ENCODE results near the gene SLC19A1. TPM values are rescaled to one million over a fixed set of nuclear protein-coding genes. Genes with fewer than 3 reads are reported as not detected.

Gene SLC19A1
- total RNA-seq, 2 experiments from 2014 or later: 34.3 to 38.4 TPM

- H3K27ac Mint-ChIP-seq: no peak overlapping the region
- DNase-seq (no peak), ATAC-seq (ENCODE audit: low read depth) (no peak)
- H3K9me3 Mint-ChIP-seq: peaks cover 8% of the 10 kb centered on the region
- H3K36me3 Mint-ChIP-seq: no peaks in the 10 kb centered on the region
- H3K4me1 Mint-ChIP-seq: no peaks in the 10 kb centered on the region
- peaks cover 10% of the 10 kb centered on the region for H3K27me3 Mint-ChIP-seq
- no peak overlapping the region for H3K4me3 Mint-ChIP-seq
- POLR2A ChIA-PET: no interaction called here
These were observed 38.5 kb upstream of the SLC19A1 start for GRCh38 chr21:45580576-45581321.

- DNase-seq (no peak), ATAC-seq (ENCODE audit: low read depth) (no peak)
- Mint-ChIP-seq H3K27ac (no peak overlapping the region), H3K4me3 (no peak overlapping the region), H3K4me1 (no peaks in the 10 kb centered on the region), H3K9me3 (peaks cover 8% of the 10 kb centered on the region), H3K36me3 (no peaks in the 10 kb centered on the region), H3K27me3 (peaks cover 10% of the 10 kb centered on the region)
- POLR2A ChIA-PET: no interaction called here
These were observed 37.9 kb upstream of the SLC19A1 start for GRCh38 chr21:45580181-45580575.

- POLR2A ChIA-PET: no interaction called here
- no peaks in the 10 kb centered on the region for H3K36me3 Mint-ChIP-seq
- peaks cover 7% of the 10 kb centered on the region for H3K27me3 Mint-ChIP-seq
- ATAC-seq (ENCODE audit: low read depth) (no peak), DNase-seq (no peak)
- H3K4me3 Mint-ChIP-seq: no peak overlapping the region
- no peaks in the 10 kb centered on the region for H3K4me1 Mint-ChIP-seq
- H3K9me3 Mint-ChIP-seq: peaks cover 8% of the 10 kb centered on the region
- no peak overlapping the region for H3K27ac Mint-ChIP-seq
These were observed 37.3 kb upstream of the SLC19A1 start for GRCh38 chr21:45579383-45580180.

- no peaks in the 10 kb centered on the region for H3K36me3 Mint-ChIP-seq
- no peak for DNase-seq
- POLR2A ChIA-PET: interaction anchor here (0.6 kb wide), 1 partner anchor 638 kb away, joined by 4 read pairs; no protein-coding TSS in a partner anchor
- peaks cover 5% of the 10 kb centered on the region for H3K9me3 Mint-ChIP-seq
- ATAC-seq (ENCODE audit: low read depth): no peak
- no peak overlapping the region for H3K27ac Mint-ChIP-seq
- peaks cover 6% of the 10 kb centered on the region for H3K27me3 Mint-ChIP-seq
- no peaks in the 10 kb centered on the region for H3K4me1 Mint-ChIP-seq
- H3K4me3 Mint-ChIP-seq: no peak overlapping the region
These were observed 36.7 kb upstream of the SLC19A1 start for GRCh38 chr21:45578811-45579381.

- POLR2A ChIA-PET: interaction anchor here (0.6 kb wide), 1 partner anchor 638 kb away, joined by 4 read pairs; no protein-coding TSS in a partner anchor
- ATAC-seq (ENCODE audit: low read depth) (no peak), DNase-seq (no peak)
- no peak overlapping the region for H3K4me3 Mint-ChIP-seq
- H3K36me3 Mint-ChIP-seq: no peaks in the 10 kb centered on the region
- peaks cover 6% of the 10 kb centered on the region for H3K27me3 Mint-ChIP-seq
- peaks cover 3% of the 10 kb centered on the region for H3K4me1 Mint-ChIP-seq
- no peak overlapping the region for H3K27ac Mint-ChIP-seq
- peaks cover 5% of the 10 kb centered on the region for H3K9me3 Mint-ChIP-seq
These were observed 36.0 kb upstream of the SLC19A1 start for GRCh38 chr21:45578176-45578801.

GRCh38 chr21:45577801-45578175, 35.5 kb upstream of the SLC19A1 start:
- H3K27me3 Mint-ChIP-seq: peaks cover 1% of the 10 kb centered on the region
- no peak for ATAC-seq (ENCODE audit: low read depth)
- no peak overlapping the region for H3K4me3 Mint-ChIP-seq
- H3K9me3 Mint-ChIP-seq: peaks cover under 1% of the 10 kb centered on the region
- H3K4me1 Mint-ChIP-seq: peaks cover 3% of the 10 kb centered on the region
- no peaks in the 10 kb centered on the region for H3K36me3 Mint-ChIP-seq
- DNase-seq: no peak
- H3K27ac Mint-ChIP-seq: no peak overlapping the region
- POLR2A ChIA-PET: no interaction called here

GRCh38 chr21:45576838-45577737, 34.8 kb upstream of the SLC19A1 start:
- H3K4me3 Mint-ChIP-seq: no peak overlapping the region

GRCh38 chr21:45575993-45576837, 34.0 kb upstream of the SLC19A1 start:
- POLR2A ChIA-PET: no interaction called here
- Mint-ChIP-seq H3K4me3 (no peak overlapping the region), H3K36me3 (no peaks in the 10 kb centered on the region), H3K27ac (no peak overlapping the region), H3K4me1 (peaks cover 3% of the 10 kb centered on the region), H3K27me3 (no peaks in the 10 kb centered on the region), H3K9me3 (no peaks in the 10 kb centered on the region)
- ATAC-seq (ENCODE audit: low read depth) (no peak), DNase-seq (peak; percentile 24)

More at GRCh38 chr21:45576838-45577737, 34.8 kb upstream of the SLC19A1 start:
- ATAC-seq (ENCODE audit: low read depth) (no peak), DNase-seq (peak; percentile 20)
- H3K27me3 Mint-ChIP-seq: no peaks in the 10 kb centered on the region
- peaks cover 3% of the 10 kb centered on the region for H3K4me1 Mint-ChIP-seq
- H3K36me3 Mint-ChIP-seq: no peaks in the 10 kb centered on the region
- H3K9me3 Mint-ChIP-seq: no peaks in the 10 kb centered on the region
- H3K27ac Mint-ChIP-seq: no peak overlapping the region
- POLR2A ChIA-PET: no interaction called here

- Mint-ChIP-seq H3K4me3 (no peak overlapping the region), H3K4me1 (peaks cover 3% of the 10 kb centered on the region), H3K27me3 (no peaks in the 10 kb centered on the region), H3K27ac (no peak overlapping the region), H3K36me3 (no peaks in the 10 kb centered on the region), H3K9me3 (no peaks in the 10 kb centered on the region)
- DNase-seq (peak; percentile 21), ATAC-seq (ENCODE audit: low read depth) (no peak)
- POLR2A ChIA-PET: no interaction called here
These were observed 33.2 kb upstream of the SLC19A1 start for GRCh38 chr21:45575304-45575992.

GRCh38 chr21:45574691-45575090, 32.5 kb upstream of the SLC19A1 start:
- H3K27ac Mint-ChIP-seq: no peak overlapping the region
- H3K27me3 Mint-ChIP-seq: no peaks in the 10 kb centered on the region
- H3K4me3 Mint-ChIP-seq: no peak overlapping the region
- peaks cover 3% of the 10 kb centered on the region for H3K4me1 Mint-ChIP-seq
- no peaks in the 10 kb centered on the region for H3K36me3 Mint-ChIP-seq
- POLR2A ChIA-PET: no interaction called here
- DNase-seq (peak; percentile 21), ATAC-seq (ENCODE audit: low read depth) (no peak)
- no peaks in the 10 kb centered on the region for H3K9me3 Mint-ChIP-seq

GRCh38 chr21:45574081-45574501, 31.9 kb upstream of the SLC19A1 start:
- Mint-ChIP-seq H3K9me3 (no peaks in the 10 kb centered on the region), H3K4me1 (peaks cover 3% of the 10 kb centered on the region), H3K4me3 (no peak overlapping the region), H3K36me3 (no peaks in the 10 kb centered on the region), H3K27me3 (no peaks in the 10 kb centered on the region), H3K27ac (no peak overlapping the region)
- no peak for ATAC-seq (ENCODE audit: low read depth)
- POLR2A ChIA-PET: no interaction called here
- peak; percentile 27 for DNase-seq

Measured in activated naive CD8-positive, alpha-beta T cell treated with anti-CD3 and anti-CD28 coated beads, Interleukin-2, amount 10 ng/mL, durations not matched to agents 7 days and 5 days (primary cell).